ENCODE data around the gene RABL3.
"Not testable (repeated sequence)": the region's sequence is repeated elsewhere in the genome, so short reads cannot be mapped to it uniquely, and the experiment has no call there.

DNA sequence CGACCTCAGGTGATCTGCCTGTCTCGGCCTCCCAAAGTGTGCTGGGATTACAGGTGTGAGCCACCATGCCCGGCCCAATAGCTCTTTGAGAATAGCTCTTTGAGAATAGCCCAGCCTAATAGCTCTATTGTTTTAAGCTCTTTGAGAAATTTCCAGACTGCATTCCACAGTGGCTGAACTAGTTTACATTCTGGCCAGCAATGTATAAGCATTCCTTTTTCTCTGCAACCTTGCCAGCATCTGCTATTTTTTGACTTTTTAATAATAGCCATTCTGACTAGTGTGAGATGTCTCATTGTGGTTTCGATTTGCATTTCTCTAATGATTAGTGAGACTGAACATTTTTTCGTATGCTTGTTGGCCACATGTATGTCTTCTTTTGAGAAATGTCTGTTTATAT, 43.5 kb upstream of the RABL3 start:
- TF ChIP-seq, protein P1, sequence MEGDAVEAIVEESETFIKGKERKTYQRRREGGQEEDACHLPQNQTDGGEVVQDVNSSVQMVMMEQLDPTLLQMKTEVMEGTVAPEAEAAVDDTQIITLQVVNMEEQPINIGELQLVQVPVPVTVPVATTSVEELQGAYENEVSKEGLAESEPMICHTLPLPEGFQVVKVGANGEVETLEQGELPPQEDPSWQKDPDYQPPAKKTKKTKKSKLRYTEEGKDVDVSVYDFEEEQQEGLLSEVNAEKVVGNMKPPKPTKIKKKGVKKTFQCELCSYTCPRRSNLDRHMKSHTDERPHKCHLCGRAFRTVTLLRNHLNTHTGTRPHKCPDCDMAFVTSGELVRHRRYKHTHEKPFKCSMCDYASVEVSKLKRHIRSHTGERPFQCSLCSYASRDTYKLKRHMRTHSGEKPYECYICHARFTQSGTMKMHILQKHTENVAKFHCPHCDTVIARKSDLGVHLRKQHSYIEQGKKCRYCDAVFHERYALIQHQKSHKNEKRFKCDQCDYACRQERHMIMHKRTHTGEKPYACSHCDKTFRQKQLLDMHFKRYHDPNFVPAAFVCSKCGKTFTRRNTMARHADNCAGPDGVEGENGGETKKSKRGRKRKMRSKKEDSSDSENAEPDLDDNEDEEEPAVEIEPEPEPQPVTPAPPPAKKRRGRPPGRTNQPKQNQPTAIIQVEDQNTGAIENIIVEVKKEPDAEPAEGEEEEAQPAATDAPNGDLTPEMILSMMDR (IDR thresholded peaks at IDR 0.05; ENCODE audit: insufficient read depth, low read length) = not testable (repeated sequence)
- TF ChIP-seq REST (IDR thresholded peaks at IDR 0.05; ENCODE audit: insufficient replicate concordance, low read depth); GABPA (IDR thresholded peaks at IDR 0.05; ENCODE audit: low read depth): not testable (repeated sequence)

All from HL-60 (cell line).